SU-DHL-6 (cell line): ENCODE data around the gene NMNAT2.

Experiments
- EZH2phosphoT487 ChIP-seq: fragments of 200-600 bp; sonication (generic), shearing (Covaris generic); conservative IDR thresholded peaks from 2 replicates; pipeline ENCODE4 v1.6.1; 2018; ENCODE audit warnings: mild to moderate bottlenecking, antibody characterized with exemption, low read length, moderate library complexity, mixed read lengths
- TF ChIP-seq, protein P1 (sequence below): fragments of 200-600 bp; sonication (generic); IDR thresholded peaks from one replicate; pipeline ENCODE4 v1.5.1; 2017; ENCODE audit warnings: antibody characterized with exemption, mild to moderate bottlenecking, low read length, moderate library complexity; ENCODE audit not compliant: insufficient read depth, poor library complexity, severe bottlenecking

DNA sequence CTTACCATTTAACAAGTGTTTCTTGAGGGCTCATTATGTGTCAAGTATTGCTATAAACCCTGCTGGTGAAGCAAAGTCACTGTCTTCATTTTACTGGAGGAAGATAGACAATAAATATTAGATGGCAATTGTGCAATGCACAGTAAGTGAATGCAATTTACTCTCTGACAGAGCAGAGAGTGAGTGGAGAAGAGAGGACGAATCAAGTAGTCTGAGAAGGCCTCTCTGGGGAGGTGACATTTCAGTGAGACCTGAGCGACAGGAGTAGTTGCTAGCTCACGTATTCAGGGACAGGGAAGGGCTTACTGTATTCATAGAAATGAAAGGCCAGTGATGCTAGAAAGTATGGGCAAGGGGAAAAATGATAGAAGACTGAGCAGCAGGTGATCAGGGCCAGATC lies 1.2 kb upstream of the NMNAT2 start:
- TF ChIP-seq, protein P1, sequence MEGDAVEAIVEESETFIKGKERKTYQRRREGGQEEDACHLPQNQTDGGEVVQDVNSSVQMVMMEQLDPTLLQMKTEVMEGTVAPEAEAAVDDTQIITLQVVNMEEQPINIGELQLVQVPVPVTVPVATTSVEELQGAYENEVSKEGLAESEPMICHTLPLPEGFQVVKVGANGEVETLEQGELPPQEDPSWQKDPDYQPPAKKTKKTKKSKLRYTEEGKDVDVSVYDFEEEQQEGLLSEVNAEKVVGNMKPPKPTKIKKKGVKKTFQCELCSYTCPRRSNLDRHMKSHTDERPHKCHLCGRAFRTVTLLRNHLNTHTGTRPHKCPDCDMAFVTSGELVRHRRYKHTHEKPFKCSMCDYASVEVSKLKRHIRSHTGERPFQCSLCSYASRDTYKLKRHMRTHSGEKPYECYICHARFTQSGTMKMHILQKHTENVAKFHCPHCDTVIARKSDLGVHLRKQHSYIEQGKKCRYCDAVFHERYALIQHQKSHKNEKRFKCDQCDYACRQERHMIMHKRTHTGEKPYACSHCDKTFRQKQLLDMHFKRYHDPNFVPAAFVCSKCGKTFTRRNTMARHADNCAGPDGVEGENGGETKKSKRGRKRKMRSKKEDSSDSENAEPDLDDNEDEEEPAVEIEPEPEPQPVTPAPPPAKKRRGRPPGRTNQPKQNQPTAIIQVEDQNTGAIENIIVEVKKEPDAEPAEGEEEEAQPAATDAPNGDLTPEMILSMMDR: no peak
- no peak for TF ChIP-seq EZH2phosphoT487
